GM12891 (cell line): Measurements from ENCODE around the gene DOCK2.

Experiments used
- PAX5 ChIP-seq: IDR thresholded peaks from 2 replicates; pipeline ENCODE4 v1.6.1; 2011; ENCODE audit warnings: low read length, moderate library complexity, mild to moderate bottlenecking; ENCODE audit not compliant: insufficient read depth, severe bottlenecking
- POLR2A ChIP-seq: IDR thresholded peaks from 2 replicates; pipeline ENCODE4 v1.6.1; 2011; ENCODE audit warnings: low read depth, low read length, control low read depth
- POLR2AphosphoS5 ChIP-seq: IDR thresholded peaks from 2 replicates; pipeline ENCODE4 v1.6.1; 2011; ENCODE audit warnings: low read depth, low read length, control low read depth
- TAF1 ChIP-seq: IDR thresholded peaks from 2 replicates; pipeline ENCODE4 v1.6.1; 2011; ENCODE audit warnings: low read depth, low read length, control low read depth

- TF ChIP-seq POLR2A (no peak), POLR2AphosphoS5 (no peak), TAF1 (no peak), PAX5 (no peak)
Observed at GRCh38 chr5:169921949-169922348, 284.9 kb downstream of the DOCK2 start.
